Measurements from ENCODE around the gene ZNF439.
A peak's percentile ranks its signal among the peaks of the same experiment; 100 is the strongest.
"Not testable (repeated sequence)": the region's sequence is repeated elsewhere in the genome, so short reads cannot be mapped to it uniquely, and the experiment has no call there.

ZNF439 gene

DNA sequence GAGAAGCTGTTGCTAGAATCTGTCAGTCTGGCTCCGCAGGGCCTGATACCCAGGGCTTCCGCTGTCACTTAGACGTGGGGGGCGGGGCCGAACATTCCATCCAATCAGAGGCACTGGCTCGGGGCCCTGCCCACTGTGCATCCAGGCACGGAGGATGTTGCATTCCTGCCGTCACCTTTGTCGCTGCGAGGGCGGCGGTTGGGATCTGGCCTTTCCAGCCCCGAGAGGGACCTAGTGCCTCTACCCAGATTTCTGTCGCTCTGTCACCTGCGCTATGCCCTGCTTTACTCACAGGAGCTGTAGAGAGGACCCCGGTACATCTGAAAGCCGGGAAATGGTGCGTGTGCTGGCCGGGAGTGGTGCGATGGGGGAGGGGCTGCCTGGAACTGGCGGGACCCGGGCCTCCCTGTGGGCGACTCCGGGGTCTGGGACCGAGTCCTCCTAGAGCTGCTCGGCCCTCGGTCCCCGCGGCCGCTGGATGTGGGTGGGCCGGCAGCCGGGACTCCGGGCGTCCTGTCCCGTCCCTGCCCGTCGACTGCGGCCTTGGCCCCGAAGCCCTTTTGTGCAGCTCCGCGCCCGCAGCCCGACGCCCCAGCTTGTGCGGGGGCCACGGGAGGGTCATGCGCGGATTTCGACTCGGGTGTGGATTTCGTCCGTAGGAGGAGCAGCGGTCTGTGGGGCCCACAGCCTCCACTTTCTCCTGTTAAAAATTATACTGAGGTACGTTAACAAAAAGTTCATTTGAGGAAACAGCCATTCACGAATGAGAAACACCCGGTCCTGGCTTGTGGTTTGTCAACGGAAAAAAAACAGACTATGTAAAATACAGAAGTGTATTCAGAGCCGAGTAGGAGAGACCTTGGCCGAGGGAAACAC, at the start of gene ZNF439:
Gene ZNF439, plus strand, starts transcription at position 133 of the 876 bp plus-strand sequence. Its CDS starts 142 bp downstream, at position 275.
- Histone ChIP-seq H3K4me1 (ENCODE audit: control insufficient read depth, insufficient read depth, low read length) (no peaks in the 10 kb centered on the region), H3K36me3 (ENCODE audit: control insufficient read depth, insufficient read depth, low read length) (no peaks in the 10 kb centered on the region), H3K27me3 (ENCODE audit: control insufficient read depth, insufficient read depth, low read length) (no peaks in the 10 kb centered on the region), H3K27ac (ENCODE audit: low read length) (no peak within 1 kb of the TSS), H3K9me3 (ENCODE audit: control insufficient read depth, insufficient read depth, low read length) (no peaks in the 10 kb centered on the region; the same call in 1 of the 2 replicates), H3K4me3 (ENCODE audit: low read length) (no peak within 1 kb of the TSS)
- peak; percentile 11 for DNase-seq (ENCODE audit: low read depth, low spot score)
- no CpG with 5 or more reads among the region's 59 CpGs for whole genome bisulfite sequencing (ENCODE audit: insufficient coverage, insufficient read length)

DNA sequence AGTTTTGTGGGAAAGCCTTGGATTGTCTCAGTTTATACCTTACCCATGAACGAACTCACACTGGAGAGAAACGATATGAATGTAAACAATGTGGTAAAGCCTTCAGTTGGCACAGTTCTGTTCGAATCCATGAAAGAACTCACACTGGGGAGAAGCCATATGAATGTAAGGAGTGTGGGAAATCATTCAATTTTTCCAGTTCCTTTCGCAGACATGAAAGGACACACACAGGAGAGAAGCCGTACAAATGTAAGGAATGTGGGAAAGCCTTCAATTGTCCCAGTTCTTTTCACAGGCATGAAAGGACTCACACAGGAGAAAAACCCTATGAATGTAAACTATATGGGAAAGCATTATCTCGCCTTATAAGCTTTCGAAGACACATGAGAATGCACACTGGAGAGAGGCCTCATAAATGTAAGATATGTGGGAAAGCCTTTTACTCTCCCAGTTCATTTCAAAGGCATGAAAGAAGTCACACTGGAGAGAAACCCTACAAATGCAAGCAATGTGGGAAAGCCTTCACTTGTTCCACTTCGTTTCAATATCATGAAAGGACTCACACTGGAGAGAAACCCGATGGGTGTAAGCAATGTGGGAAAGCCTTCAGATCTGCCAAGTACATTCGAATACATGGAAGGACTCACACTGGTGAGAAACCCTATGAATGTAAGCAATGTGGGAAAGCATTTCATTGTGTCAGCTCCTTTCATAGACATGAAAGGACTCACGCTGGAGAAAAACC, 42.0 kb upstream of the ZNF439 start:
- H3K9me3 ChIP-seq (ENCODE audit: control insufficient read depth, insufficient read depth, low read length): peaks cover 7% of the 10 kb centered on the region

DNA sequence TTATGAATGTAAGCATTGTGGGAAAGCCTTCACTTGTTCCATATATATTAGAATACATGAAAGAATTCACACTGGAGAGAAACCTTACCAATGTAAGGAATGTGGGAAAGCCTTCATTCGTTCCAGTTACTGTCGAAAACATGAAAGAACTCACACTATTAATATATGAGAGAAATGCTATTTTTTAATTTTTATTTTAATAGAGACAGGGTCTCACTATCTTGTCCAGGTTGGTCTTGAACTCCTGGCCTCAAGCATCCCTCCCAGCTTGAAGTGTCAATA, 41.5 kb upstream of the ZNF439 start:
- H3K27me3 ChIP-seq (ENCODE audit: control insufficient read depth, insufficient read depth, low read length): no peaks in the 10 kb centered on the region; the same call in 1 of the 2 replicates
- H3K4me1 ChIP-seq (ENCODE audit: control insufficient read depth, insufficient read depth, low read length): no peaks in the 10 kb centered on the region
- no peak for DNase-seq (ENCODE audit: low read depth, low spot score)
- no peak overlapping the region for H3K27ac ChIP-seq (ENCODE audit: low read length)
- peaks cover 7% of the 10 kb centered on the region for H3K9me3 ChIP-seq (ENCODE audit: control insufficient read depth, insufficient read depth, low read length)
- H3K36me3 ChIP-seq (ENCODE audit: control insufficient read depth, insufficient read depth, low read length): no peaks in the 10 kb centered on the region
- WGBS (ENCODE audit: insufficient coverage, insufficient read length): no CpG with 5 or more reads among the region's 2 CpGs
- no peak overlapping the region for H3K4me3 ChIP-seq (ENCODE audit: low read length)

More for the DNA sequence above, 42.0 kb upstream of the ZNF439 start:
- no peak for DNase-seq (ENCODE audit: low read depth, low spot score)
- WGBS (ENCODE audit: insufficient coverage, insufficient read length): no CpG with 5 or more reads among the region's 11 CpGs
- Histone ChIP-seq H3K4me1 (ENCODE audit: control insufficient read depth, insufficient read depth, low read length) (no peaks in the 10 kb centered on the region), H3K4me3 (ENCODE audit: low read length) (no peak overlapping the region), H3K27me3 (ENCODE audit: control insufficient read depth, insufficient read depth, low read length) (no peaks in the 10 kb centered on the region), H3K27ac (ENCODE audit: low read length) (no peak overlapping the region), H3K36me3 (ENCODE audit: control insufficient read depth, insufficient read depth, low read length) (no peaks in the 10 kb centered on the region)

DNA sequence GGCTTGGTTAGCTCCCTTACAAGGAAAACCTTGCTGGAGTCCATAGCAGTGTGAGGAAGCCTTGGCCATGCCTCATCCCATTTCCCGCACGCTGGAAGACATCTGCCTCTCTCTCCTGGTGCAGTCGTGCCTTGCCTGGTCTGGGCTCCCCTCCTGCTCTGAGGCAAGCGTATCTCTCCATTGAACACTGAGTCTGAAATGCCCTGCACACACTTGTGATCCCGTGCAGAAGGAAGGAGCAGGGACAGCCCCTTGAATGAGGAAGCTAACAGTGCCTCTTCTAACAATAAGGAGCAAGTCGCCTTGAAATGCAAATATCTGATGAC, 34.9 kb upstream of the ZNF439 start:
- Histone ChIP-seq H3K9me3 (ENCODE audit: control insufficient read depth, insufficient read depth, low read length) (no peaks in the 10 kb centered on the region), H3K27ac (ENCODE audit: low read length) (no peak overlapping the region), H3K27me3 (ENCODE audit: control insufficient read depth, insufficient read depth, low read length) (peaks cover 8% of the 10 kb centered on the region; the same call in 1 of the 2 replicates), H3K4me1 (ENCODE audit: control insufficient read depth, insufficient read depth, low read length) (peaks cover 2% of the 10 kb centered on the region; the same call in 1 of the 2 replicates), H3K4me3 (ENCODE audit: low read length) (no peak overlapping the region; the same call in 1 of the 2 replicates), H3K36me3 (ENCODE audit: control insufficient read depth, insufficient read depth, low read length) (no peaks in the 10 kb centered on the region)
- DNase-seq (ENCODE audit: low read depth, low spot score): no peak
- WGBS (ENCODE audit: insufficient coverage, insufficient read length): no CpG with 5 or more reads among the region's 6 CpGs

DNA sequence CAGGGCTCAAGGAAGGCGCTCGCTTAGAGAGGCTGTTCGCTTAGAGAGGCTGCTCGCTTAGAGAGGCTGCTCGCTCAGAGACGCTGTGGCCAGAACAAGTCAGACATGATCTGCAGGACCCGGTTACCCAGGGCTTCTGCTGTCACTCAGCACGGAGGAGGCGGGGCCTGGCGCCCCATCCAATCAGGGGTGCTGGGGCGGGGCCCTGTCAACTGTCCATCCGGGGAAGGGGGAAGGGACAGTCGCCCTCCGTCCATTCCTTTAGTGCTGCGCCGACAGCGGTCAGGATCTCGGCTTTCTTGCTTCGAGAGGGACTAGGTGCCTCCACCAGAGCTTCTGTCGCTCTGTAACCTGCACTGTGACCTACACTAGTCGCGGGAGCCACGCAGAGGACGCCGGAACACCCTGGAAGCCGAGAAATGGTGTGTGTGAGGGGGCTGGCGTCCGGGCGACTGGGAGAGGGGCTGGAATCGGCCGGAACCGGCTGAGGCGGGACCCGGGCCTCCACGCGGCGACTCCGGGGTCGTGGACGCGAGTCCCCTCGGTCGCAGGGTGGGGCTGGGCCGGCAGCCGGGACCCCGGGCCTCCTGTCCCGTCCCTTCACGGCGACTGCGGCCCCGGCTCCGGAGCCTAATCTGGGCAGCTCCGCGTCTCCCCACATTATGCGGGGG, 34.4 kb upstream of the ZNF439 start, which contains the start of gene ZNF440:
Gene ZNF440, plus strand, starts transcription at position 245 of the 671 bp plus-strand sequence. Its CDS starts 175 bp downstream, at position 420.
- H3K4me3 ChIP-seq (ENCODE audit: low read length): peak within 1 kb of the TSS; percentile 77; the same call in 1 of the 2 replicates
- H3K27ac ChIP-seq (ENCODE audit: low read length): no peak within 1 kb of the TSS
- H3K36me3 ChIP-seq (ENCODE audit: control insufficient read depth, insufficient read depth, low read length): no peaks in the 10 kb centered on the region
- peak; percentile 75 for DNase-seq (ENCODE audit: low read depth, low spot score)
- peaks cover 8% of the 10 kb centered on the region; the same call in 1 of the 2 replicates for H3K27me3 ChIP-seq (ENCODE audit: control insufficient read depth, insufficient read depth, low read length)
- H3K4me1 ChIP-seq (ENCODE audit: control insufficient read depth, insufficient read depth, low read length): peaks cover 2% of the 10 kb centered on the region; the same call in 1 of the 2 replicates
- H3K9me3 ChIP-seq (ENCODE audit: control insufficient read depth, insufficient read depth, low read length): no peaks in the 10 kb centered on the region
- WGBS (ENCODE audit: insufficient coverage, insufficient read length): no CpG with 5 or more reads among the region's 55 CpGs

DNA sequence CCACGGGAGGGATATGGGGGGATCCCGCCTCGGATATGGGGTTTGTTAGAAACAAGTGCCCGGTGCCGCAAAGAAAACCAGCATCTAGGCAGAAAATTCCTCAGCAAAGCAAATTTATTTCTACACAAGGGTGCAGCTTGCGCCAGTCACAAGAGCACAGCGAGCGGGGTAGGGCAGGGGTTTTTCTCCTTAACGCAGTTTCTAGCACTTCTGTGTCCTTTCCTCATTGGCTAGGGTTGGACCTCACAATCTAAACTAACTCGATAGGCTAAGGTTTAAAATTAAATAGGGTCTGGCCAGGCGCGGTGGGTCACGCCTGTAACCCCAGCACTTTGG, 33.9 kb upstream of the ZNF439 start:
- WGBS (ENCODE audit: insufficient coverage, insufficient read length): no CpG with 5 or more reads among the region's 13 CpGs
- Histone ChIP-seq H3K4me1 (ENCODE audit: control insufficient read depth, insufficient read depth, low read length) (peaks cover 2% of the 10 kb centered on the region; the same call in 1 of the 2 replicates), H3K9me3 (ENCODE audit: control insufficient read depth, insufficient read depth, low read length) (no peaks in the 10 kb centered on the region), H3K36me3 (ENCODE audit: control insufficient read depth, insufficient read depth, low read length) (no peaks in the 10 kb centered on the region), H3K27me3 (ENCODE audit: control insufficient read depth, insufficient read depth, low read length) (peaks cover 8% of the 10 kb centered on the region; the same call in 1 of the 2 replicates), H3K4me3 (ENCODE audit: low read length) (peak overlapping the region; percentile 77; the same call in 1 of the 2 replicates), H3K27ac (ENCODE audit: low read length) (no peak overlapping the region)
- DNase-seq (ENCODE audit: low read depth, low spot score): no peak

DNA sequence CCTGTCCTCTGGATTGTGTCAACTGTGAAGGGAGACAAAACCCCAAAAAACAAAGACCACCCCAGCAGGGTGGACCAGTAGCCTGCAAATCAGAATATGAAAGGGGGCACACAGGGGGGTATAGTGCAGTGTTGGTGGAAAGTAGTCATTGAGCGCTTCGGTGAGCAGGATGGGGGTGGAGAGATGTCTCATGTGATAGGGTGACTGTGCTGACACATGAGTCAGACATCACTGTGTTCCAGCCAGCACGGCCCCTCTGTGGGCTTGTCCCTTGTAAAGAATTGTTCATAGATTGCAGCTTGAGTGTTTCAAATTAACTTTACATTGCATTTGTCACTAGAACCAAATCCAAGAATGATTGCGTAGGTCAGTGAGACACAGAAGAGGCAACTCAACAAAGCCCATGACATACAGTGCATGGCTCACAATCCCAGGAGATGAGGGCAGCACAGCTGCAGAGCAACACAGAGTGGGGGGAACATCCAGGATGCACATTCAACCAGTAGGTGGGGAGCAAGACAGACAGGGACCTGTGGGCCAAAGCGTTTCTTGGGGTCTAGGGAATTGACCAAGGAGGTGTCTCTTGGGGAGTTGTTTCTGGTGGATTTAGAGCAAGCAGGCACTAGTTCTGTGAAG, 26.9 kb upstream of the ZNF439 start:
- no CpG with 5 or more reads among the region's 5 CpGs for WGBS (ENCODE audit: insufficient coverage, insufficient read length)
- no peaks in the 10 kb centered on the region for H3K27me3 ChIP-seq (ENCODE audit: control insufficient read depth, insufficient read depth, low read length)
- H3K9me3 ChIP-seq (ENCODE audit: control insufficient read depth, insufficient read depth, low read length): no peaks in the 10 kb centered on the region
- H3K4me3 ChIP-seq (ENCODE audit: low read length): no peak overlapping the region
- no peaks in the 10 kb centered on the region for H3K36me3 ChIP-seq (ENCODE audit: control insufficient read depth, insufficient read depth, low read length)
- no peaks in the 10 kb centered on the region for H3K4me1 ChIP-seq (ENCODE audit: control insufficient read depth, insufficient read depth, low read length)
- DNase-seq (ENCODE audit: low read depth, low spot score): no peak
- no peak overlapping the region for H3K27ac ChIP-seq (ENCODE audit: low read length)

DNA sequence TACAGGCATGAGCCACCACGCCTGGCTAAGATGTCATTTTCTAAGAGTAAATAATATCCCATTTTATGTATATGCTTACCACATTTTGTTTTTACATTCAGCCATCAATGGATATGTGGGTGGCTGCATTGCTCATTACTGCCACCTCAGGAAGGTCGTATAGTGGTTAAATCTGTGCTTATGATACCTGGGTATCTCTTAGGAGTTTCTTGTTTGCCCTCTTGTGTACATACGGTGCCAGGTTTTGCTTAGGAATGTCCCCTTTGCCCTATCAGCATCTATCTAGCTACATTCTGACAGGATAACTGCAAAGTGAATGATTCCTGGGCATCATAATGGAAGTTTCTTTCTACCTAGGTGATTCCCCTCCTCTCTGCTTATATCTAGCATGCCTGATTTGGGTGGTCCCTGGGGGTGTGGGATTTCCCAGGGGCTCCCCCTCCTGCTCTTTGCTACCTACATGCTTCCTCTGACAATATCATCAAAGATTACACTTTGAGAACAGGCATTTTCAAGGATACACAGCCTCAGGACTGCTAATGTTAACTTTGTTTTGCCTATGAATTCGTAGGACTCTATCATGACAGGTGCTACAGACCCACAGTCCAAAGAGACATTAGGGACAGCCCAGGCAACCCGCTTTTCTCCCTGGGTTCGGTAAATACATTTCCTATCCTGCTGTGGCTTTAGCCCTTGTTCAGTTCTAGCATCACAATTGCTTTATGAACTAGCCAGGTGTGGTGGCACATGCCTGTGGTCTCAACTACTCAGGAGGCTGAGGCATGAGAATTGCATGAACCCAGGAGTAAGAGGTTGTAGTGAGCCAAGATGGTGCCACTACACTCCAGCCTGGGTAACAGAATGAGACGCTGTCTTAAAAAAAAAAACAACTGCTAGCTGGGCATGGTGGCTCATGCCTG, 19.3 kb upstream of the ZNF439 start:
- not testable (repeated sequence) for H3K27me3 ChIP-seq (ENCODE audit: control insufficient read depth, insufficient read depth, low read length); H3K36me3 ChIP-seq (ENCODE audit: control insufficient read depth, insufficient read depth, low read length)
- WGBS (ENCODE audit: insufficient coverage, insufficient read length): no CpG with 5 or more reads among the region's 7 CpGs

DNA sequence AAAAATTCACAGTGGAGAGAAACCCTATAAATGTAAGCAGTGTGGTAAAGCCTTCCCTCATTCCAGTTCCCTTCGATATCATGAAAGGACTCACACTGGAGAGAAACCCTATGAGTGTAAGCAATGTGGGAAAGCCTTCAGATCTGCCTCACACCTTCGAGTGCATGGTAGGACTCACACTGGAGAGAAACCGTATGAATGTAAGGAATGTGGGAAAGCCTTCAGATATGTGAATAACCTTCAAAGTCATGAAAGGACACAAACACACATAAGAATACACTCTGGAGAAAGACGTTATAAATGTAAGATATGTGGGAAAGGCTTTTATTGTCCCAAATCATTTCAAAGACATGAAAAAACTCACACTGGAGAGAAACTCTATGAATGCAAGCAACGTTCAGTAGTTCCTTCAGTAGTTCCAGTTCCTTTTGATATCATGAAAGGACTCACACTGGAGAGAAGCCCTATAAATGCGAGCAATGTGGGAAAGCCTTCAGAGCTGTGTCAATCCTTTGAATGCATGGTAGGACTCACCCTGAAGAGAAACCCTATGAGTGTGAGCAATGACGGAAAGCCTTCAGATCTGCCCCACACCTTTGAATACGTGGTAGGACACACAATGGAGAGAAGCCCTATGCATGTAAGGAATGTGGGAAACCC, 16.1 kb upstream of the ZNF439 start:
- peaks cover 2% of the 10 kb centered on the region for H3K9me3 ChIP-seq (ENCODE audit: control insufficient read depth, insufficient read depth, low read length)
- no peaks in the 10 kb centered on the region for H3K27me3 ChIP-seq (ENCODE audit: control insufficient read depth, insufficient read depth, low read length)
- H3K4me1 ChIP-seq (ENCODE audit: control insufficient read depth, insufficient read depth, low read length): no peaks in the 10 kb centered on the region
- no peak overlapping the region for H3K27ac ChIP-seq (ENCODE audit: low read length)
- WGBS (ENCODE audit: insufficient coverage, insufficient read length): no CpG with 5 or more reads among the region's 8 CpGs
- H3K36me3 ChIP-seq (ENCODE audit: control insufficient read depth, insufficient read depth, low read length): no peaks in the 10 kb centered on the region; the same call in 1 of the 2 replicates
- DNase-seq (ENCODE audit: low read depth, low spot score): no peak
- no peak overlapping the region for H3K4me3 ChIP-seq (ENCODE audit: low read length)

More for the DNA sequence above, 19.3 kb upstream of the ZNF439 start:
- H3K4me1 ChIP-seq (ENCODE audit: control insufficient read depth, insufficient read depth, low read length); DNase-seq (ENCODE audit: low read depth, low spot score); H3K9me3 ChIP-seq (ENCODE audit: control insufficient read depth, insufficient read depth, low read length); H3K4me3 ChIP-seq (ENCODE audit: low read length); H3K27ac ChIP-seq (ENCODE audit: low read length): not testable (repeated sequence)
